ENCODE measurements around the gene HTT.

Gene HTT

GRCh38 chr4:3290476-3290875, 216.0 kb downstream of the HTT start:
- DNase-seq (ENCODE audit: low read depth): no peak

- DNase-seq (ENCODE audit: low read depth): no peak
Measured at GRCh38 chr4:3290889-3291321, 216.4 kb downstream of the HTT start.

GRCh38 chr4:3291411-3291968, 217.0 kb downstream of the HTT start:
- no peak for DNase-seq (ENCODE audit: low read depth)

- no peak for DNase-seq (ENCODE audit: low read depth)
Measured at GRCh38 chr4:3291969-3292570, 217.6 kb downstream of the HTT start.

GRCh38 chr4:3292571-3293400, 218.3 kb downstream of the HTT start, which contains the start of gene RGS12:
Gene RGS12 (plus strand): TSS chr4:3293021. CDS start chr4:3316171, 23,150 bp downstream.
- peak; percentile 79 for DNase-seq (ENCODE audit: low read depth)

All from T-helper 22 cell (primary cell).